ENCODE results near the gene CCT6A. TPM values are rescaled to one million over a fixed set of nuclear protein-coding genes. Genes with fewer than 3 reads are reported as not detected.
"Not testable (repeated sequence)": the region's sequence is repeated elsewhere in the genome, so short reads cannot be mapped to it uniquely, and the experiment has no call there.

The CCT6A gene
- total RNA-seq, 4 donors from 2014 or later: 60.0 to 99.0 (median 77.9) TPM

DNA sequence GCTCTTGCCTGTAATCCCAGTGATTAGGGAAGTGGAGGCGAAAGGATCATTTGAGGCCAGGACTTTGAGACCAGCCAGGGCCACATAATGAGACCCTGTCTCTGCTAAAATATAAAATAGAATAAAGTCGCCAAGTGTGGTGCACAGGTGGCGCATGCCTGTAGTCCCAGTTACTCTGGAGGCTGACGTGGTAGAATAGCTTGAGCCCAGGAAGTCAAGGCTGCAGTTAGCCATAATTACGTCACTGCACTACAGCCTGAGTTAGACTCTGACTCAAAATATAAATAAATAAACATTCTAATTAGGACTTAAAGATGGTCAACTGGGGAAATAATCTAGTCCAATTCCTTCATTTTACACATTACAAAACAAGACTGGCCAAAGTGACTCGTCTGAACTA, 53.9 kb downstream of the CCT6A start:
- Histone ChIP-seq H3K27me3 (peaks cover 0 to 5% of the 10 kb centered on the region in 2 donors), H3K9me3 (no peaks in the 10 kb centered on the region), H3K4me3 (peak overlapping the region; percentile 64 to 97 (median 84)), H3K36me3 (peaks cover 0 to 39% (median 13%) of the 10 kb centered on the region in 3 donors), H3K27ac (peak overlapping the region; percentile 82 to 98 (median 90)), H3K4me1 (peaks cover 0 to 24% (median 9%) of the 10 kb centered on the region in 4 donors)
- DNase-seq (ENCODE audit: low spot score in 2 of 2): no peak
- TF ChIP-seq EP300 (IDR thresholded peaks at IDR 0.05) (no peak), POLR2A (IDR thresholded peaks at IDR 0.05) (no peak)
- TF ChIP-seq, protein P1, sequence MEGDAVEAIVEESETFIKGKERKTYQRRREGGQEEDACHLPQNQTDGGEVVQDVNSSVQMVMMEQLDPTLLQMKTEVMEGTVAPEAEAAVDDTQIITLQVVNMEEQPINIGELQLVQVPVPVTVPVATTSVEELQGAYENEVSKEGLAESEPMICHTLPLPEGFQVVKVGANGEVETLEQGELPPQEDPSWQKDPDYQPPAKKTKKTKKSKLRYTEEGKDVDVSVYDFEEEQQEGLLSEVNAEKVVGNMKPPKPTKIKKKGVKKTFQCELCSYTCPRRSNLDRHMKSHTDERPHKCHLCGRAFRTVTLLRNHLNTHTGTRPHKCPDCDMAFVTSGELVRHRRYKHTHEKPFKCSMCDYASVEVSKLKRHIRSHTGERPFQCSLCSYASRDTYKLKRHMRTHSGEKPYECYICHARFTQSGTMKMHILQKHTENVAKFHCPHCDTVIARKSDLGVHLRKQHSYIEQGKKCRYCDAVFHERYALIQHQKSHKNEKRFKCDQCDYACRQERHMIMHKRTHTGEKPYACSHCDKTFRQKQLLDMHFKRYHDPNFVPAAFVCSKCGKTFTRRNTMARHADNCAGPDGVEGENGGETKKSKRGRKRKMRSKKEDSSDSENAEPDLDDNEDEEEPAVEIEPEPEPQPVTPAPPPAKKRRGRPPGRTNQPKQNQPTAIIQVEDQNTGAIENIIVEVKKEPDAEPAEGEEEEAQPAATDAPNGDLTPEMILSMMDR (IDR thresholded peaks at IDR 0.05): no peak
- WGBS, 2 donors: 19 to 20% methylated on average over 6 of the region's 6 CpGs

DNA sequence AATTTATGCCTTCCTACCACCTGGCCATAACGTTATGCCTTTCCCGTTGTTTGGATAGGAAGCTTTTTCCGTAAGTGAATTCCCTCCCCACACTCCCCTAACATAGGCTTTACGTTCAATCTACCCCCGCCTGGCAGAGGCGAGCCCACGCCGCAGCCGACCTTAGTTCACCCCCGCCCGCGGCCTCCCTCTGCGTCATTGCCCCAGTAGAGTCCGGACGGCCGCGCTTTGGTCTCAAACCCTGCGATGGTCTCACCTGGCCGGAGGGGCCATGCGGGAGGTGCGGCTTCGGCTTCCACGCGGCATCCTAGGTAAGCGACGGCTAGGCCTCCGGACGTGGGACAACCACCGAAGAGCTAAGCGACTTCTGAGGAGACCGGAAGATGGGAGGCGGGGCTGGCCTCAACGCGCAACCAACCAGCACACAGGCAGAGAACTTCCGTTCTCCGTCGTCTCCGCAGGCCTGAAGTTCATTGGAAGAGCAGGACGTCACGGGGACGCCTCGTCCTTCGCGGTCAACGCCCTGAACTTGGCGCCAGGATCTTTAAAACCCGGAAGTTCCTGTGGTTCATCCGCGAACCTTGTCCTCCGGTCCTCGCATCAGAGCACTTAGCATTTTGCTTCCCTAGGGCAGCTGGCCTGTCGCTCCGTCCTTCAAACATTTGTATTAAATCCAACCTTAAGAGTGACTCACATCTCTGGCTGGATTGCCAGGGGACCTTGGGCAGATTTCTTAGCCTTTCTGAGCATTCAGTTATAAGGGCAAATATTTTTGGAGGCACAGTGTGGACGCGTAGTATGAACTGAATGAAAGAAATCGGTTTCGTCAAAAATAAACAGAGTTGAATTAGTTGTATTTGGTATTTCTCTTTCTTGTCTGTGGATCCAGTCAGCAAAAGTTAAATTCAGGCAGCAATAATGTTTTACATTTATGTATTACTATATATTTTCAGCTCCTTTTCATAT, 54.8 kb downstream of the CCT6A start, which contains the start of gene CHCHD2:
TSS of gene CHCHD2 (minus strand) at position 369 of the 966 bp plus-strand sequence. CDS start at position 306, 63 bp downstream.
- H3K4me3 ChIP-seq: peak within 1 kb of the TSS; percentile 64 to 97 (median 84)
- H3K4me1 ChIP-seq: peaks cover 0 to 24% (median 9%) of the 10 kb centered on the region in 4 donors
- TF ChIP-seq EP300 (IDR thresholded peaks at IDR 0.05): peak; percentile 11 to 98
- TF ChIP-seq, protein P1 (IDR thresholded peaks at IDR 0.05): no peak
- TF ChIP-seq POLR2A (IDR thresholded peaks at IDR 0.05): peak; percentile 74 to 90
- peak within 1 kb of the TSS; percentile 82 to 98 (median 90) for H3K27ac ChIP-seq
- H3K9me3 ChIP-seq: no peaks in the 10 kb centered on the region
- peaks cover 0 to 5% of the 10 kb centered on the region in 2 donors for H3K27me3 ChIP-seq
- H3K36me3 ChIP-seq: peaks cover 0 to 30% (median 6%) of the 10 kb centered on the region in 3 donors
- 2 to 5% methylated on average over 54 to 57 of the region's 57 CpGs for WGBS, 2 donors
- peak; percentile 92 to 93 for DNase-seq (ENCODE audit: low spot score in 2 of 2)

DNA sequence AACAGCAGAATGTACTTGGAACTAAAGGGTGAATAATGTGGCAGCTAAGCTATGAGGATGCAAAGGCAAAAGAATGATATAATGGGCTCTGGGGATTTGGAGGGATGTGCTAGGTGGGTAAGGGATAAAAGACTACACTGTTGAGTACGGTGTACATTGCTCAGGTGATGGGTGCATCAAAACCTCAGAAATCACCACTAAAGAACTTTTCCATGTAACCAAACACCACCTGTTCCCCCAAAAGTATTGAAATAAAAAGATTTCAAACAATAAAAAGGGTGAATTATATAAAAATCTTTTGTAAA, 56.3 kb downstream of the CCT6A start:
- no peak for DNase-seq (ENCODE audit: low spot score in 2 of 2)
- H3K4me1 ChIP-seq: peaks cover 0 to 24% (median 9%) of the 10 kb centered on the region in 4 donors
- H3K27ac ChIP-seq: no peak overlapping the region
- TF ChIP-seq, protein P1 (IDR thresholded peaks at IDR 0.05): no peak
- no peak for TF ChIP-seq POLR2A (IDR thresholded peaks at IDR 0.05)
- no peak for TF ChIP-seq EP300 (IDR thresholded peaks at IDR 0.05)
- H3K36me3 ChIP-seq: peaks cover 0 to 15% (median under 1%) of the 10 kb centered on the region in 3 donors
- H3K9me3 ChIP-seq: no peaks in the 10 kb centered on the region
- H3K27me3 ChIP-seq: peaks cover 0 to 5% of the 10 kb centered on the region in 2 donors
- WGBS, 2 donors: 95 to 100% methylated on average over 1 of the region's 1 CpG
- no peak overlapping the region for H3K4me3 ChIP-seq

DNA sequence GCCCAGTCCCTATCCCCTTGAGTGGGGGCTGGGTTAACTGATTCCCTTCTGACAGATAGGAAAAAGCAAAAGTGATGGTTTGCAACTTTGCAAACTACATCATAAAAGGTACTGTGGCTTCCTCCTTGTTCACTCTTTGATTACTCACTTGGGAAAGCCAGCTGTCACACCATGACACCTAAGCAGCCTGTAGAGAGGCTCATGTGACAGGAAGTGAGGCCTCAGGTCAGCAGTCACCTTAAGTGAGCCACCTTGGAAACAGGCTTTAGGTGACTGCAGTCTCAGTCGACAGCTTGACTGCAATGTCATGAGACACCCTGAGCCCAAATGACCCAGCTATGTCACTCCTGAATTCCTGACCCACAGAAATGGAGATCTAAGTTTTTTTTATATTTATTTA, 59.0 kb downstream of the CCT6A start:
- Histone ChIP-seq H3K4me3 (no peak overlapping the region), H3K36me3 (no peaks in the 10 kb centered on the region), H3K4me1 (peaks cover 0 to 6% (median 0%) of the 10 kb centered on the region in 4 donors), H3K27me3 (peaks cover 0 to 15% of the 10 kb centered on the region in 2 donors), H3K27ac (no peak overlapping the region), H3K9me3 (no peaks in the 10 kb centered on the region)
- no peak for TF ChIP-seq EP300 (IDR thresholded peaks at IDR 0.05)
- TF ChIP-seq POLR2A (IDR thresholded peaks at IDR 0.05): no peak
- TF ChIP-seq, protein P1 (IDR thresholded peaks at IDR 0.05): no peak
- WGBS, 2 donors: 75 to 81% methylated on average over 1 of the region's 1 CpG
- no peak for DNase-seq (ENCODE audit: low spot score in 2 of 2)

DNA sequence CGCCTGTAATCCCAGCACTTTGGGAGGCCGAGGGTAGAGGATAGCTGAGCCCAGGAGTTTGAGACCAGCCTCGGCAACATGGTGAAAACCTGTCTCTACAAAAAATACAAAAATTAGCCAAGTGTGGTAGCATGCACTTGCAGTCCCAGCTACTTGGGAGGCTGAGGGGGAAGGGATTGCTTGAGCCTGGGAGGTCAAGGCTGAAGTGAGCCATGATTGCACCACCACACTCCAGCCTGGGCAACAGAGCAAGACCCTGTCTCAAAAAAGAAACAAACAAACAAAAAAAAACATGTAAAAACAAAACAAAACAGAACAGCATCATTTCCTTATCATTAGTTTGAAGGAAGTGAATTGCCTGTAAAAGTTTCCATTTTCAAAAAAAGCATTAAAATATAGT, 60.7 kb downstream of the CCT6A start:
- not testable (repeated sequence) for H3K9me3 ChIP-seq; DNase-seq (ENCODE audit: low spot score in 2 of 2); H3K4me3 ChIP-seq; H3K27ac ChIP-seq; H3K4me1 ChIP-seq; H3K36me3 ChIP-seq
- H3K27me3 ChIP-seq: peaks cover 0 to 31% of the 10 kb centered on the region in 2 donors
- WGBS, 2 donors: 85 to 87% methylated on average over 3 of the region's 3 CpGs

Small RNA genes lying within 50 kb of the gene (small RNA-seq; reads per million reads assigned to genes)
- gene SNORA15 (not detected), gene SNORA22B (not detected)

Other genes with a start within 250 kb of the CCT6A start
- not detected for gene SEPTIN14, start 189.0 kb upstream of the CCT6A start, total RNA-seq
- gene ZNF713, start 164.3 kb upstream of the CCT6A start, total RNA-seq: 1 to 10 TPM; 3.0 to 7.3 (median 3.7) TPM
- 1 to 10 TPM; 2.2 to 7.5 (median 3.8) TPM for gene MRPS17, start 99.9 kb upstream of the CCT6A start, total RNA-seq
- 10 to 100 TPM; 54.4 to 61.0 (median 59.0) TPM for gene NIPSNAP2, start 87.2 kb upstream of the CCT6A start, total RNA-seq
- gene PSPH, start 321 bp upstream of the CCT6A start, total RNA-seq: 10 to 100 TPM; 14.9 to 39.8 (median 25.1) TPM
- gene SUMF2, start 12.5 kb downstream of the CCT6A start, total RNA-seq: 100 to 1,000 TPM in 3 of 4 donors, 10 to 100 TPM in 1; 99.4 to 162 (median 132) TPM
- gene PHKG1, start 41.2 kb downstream of the CCT6A start, total RNA-seq: 1 to 10 TPM in 3 of 4 donors, under 1 TPM in 1; 0.39 to 4.2 (median 1.3) TPM
- 100 to 1,000 TPM; 286 to 417 (median 326) TPM for gene CHCHD2, start 54.7 kb downstream of the CCT6A start, total RNA-seq
- gene NUPR2, start 64.7 kb downstream of the CCT6A start, total RNA-seq: not detected

Measured in tibial nerve (tissue), 4 donors.